ENCODE data around the gene CYFIP1.
"Not testable (repeated sequence)": the region's sequence is repeated elsewhere in the genome, so short reads cannot be mapped to it uniquely, and the experiment has no call there.

Gene CYFIP1

DNA sequence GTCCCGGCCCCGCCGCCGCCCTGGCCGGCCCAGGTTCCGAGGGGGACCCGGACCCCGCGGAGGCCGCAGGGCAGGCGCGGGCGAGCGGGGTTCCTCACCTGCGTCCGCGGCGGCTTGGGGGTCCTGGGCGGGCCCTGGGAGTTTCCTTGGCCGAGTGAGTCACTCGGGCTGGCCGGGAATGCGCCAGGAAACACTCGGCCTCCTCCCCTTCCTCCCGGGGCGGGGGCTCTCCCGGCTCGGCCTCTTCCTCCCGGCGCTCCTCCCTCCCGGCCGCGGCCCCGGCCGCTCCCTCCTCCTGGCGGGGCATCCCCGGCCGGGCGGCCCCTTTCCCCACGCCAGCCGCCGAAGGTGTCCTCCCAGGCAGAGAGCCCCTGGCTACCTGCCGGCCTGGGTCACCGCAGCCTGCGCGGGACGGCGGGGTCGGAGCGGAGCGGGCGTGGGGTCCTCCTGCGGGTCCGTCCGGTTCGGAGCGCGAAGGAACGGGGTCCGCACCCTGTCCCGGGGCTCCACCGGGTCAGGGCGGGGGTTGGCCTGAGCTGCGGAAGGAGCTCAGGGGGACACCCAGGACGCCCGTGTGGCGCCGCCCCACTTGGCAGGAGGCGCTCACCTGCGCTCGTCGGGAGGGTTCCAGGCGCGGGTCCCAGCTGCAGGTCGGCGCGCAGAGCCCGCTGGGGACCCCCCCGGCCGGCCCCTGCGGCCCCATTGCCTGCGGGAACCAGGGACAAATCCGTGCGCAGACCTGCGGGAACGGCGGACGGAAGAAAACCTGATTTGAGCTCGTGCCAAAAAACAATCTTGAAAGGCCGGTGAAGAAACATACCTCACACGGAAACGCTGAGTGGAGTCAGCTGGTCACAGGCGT is at the start of gene CYFIP1:
Gene CYFIP1 (minus strand): TSS at position 180 of the 862 bp plus-strand sequence. CDS start 33,083 bp downstream, outside the sequence.
- peak in 1 of 2 donors; percentile 17 for DNase-seq (ENCODE audit: low read depth in 2 of 2)

DNA sequence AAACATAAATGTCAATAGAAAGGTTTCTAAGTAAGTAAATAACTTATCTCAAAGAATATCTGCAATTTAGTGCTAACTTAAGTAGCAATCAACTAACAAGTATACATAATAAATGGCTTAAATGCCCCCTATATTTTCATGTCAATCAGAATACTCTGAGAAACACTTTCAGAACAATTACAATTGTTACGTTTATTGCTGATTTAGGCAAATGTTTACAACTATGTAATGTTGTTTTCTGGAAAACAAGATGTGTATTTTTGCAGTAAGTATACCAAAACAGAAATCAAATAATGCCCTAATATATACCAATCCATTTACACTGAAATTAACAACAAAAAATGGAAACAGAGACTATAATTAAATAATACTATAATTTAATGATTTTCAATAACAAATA is 46.0 kb upstream of the CYFIP1 start:
- DNase-seq (ENCODE audit: low read depth in 2 of 2) = no peak

DNA sequence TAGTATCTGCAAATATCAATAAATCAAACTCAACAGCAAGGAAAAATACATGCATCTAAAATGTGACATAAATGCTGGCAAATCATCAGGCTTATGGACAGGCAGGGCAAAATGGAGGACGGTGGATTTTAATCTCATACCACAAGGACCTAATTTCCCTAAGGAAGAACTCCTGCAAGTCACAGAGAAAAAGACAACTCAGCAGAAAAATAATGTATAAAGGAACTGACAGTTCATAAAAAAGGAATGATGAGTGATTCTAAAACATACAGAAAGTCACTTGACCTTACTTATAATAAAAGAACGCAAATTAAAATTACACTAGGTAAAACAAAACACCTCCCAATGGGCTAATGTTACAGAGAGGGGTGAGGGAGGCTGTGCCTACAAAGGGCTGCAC is 42.0 kb upstream of the CYFIP1 start:
- DNase-seq (ENCODE audit: low read depth in 2 of 2) = no peak

DNA sequence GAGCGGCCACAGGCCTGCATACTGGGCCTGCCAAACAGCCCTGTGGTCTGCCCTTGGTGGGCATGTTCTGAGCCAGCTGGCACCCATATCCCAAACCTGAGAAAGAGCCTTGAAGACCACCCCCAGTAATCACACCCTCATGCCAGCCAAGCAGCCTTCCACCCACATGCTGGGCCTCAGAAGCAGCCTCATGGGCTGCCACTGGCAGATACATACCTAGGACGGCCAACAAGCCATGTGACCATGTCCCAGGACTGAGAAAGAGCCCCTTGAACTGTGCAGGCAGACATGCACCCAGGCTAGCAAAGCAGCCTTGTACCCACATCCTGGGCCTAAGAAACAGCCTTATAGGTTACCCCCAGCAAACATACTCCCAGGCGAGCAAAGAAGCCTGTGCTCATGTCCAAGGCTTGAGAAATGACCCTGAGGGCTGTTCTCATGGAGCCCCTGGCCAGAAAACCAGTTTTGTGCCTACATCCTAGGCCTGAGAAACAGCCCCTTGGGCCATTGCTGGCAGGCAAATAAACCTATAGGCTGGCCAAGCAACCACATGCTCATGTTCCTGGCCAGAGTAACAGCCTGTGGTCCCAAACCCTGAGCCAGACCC is 34.3 kb upstream of the CYFIP1 start:
- DNase-seq (ENCODE audit: low read depth in 2 of 2) = no peak

DNA sequence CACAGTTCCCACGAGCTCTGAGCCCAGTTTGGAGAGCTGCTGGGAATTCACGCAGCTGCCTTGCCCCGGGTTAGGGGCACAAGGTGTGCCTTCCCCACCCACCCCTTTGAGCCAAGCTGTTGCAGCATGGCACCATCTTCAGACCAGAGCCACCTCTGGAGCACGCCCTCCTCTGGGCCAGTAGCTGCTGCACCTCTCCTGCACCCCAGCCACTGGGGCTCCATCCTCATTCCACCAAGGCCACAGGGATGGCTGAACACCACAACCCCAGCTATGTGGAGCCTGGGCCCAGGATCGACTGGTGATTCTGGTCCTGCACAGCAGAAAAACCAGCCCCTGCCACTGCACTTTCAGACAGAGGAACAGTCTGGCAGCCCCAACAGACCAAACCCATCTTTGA is 33.5 kb upstream of the CYFIP1 start:
- no peak for DNase-seq (ENCODE audit: low read depth in 2 of 2)

DNA sequence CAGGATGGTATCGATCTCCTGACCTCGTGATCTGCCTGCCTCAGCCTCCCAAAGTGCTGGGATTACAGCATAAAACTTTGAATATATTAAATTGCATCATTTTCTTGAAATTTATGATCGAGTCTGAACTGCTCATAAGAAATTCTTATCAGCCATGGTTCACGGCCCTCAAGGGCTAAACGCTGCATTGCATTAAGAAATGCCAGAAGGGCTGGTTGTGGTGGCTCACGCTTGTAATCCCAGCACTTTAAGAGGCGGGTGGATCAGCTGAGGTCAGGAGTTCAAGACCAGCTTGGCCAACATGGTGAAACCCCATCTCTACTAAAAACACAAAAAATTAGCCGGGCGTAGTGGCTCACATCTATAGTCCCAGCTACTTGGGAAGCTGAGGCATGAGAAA is 32.4 kb upstream of the CYFIP1 start:
- not testable (repeated sequence) for DNase-seq (ENCODE audit: low read depth in 2 of 2)

DNA sequence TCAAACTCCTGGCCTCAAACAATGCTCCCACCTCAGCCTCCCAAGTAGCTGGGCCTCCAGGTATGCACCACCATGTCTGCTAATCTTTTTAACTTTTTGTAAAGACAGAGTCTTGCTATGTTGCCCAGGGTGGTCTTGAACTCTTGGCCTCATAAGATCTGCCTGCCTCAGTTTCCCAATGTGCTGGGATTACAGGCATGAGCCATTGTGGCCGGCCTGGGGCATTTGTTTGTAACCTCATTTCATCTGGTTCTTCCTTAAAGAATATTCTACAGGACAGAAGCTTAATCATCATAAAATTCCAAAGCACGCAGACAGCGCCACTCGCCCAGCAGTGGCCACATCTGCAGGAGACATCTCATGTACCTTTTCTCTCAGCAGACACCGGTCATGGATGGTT is 23.6 kb upstream of the CYFIP1 start:
- no peak for DNase-seq (ENCODE audit: low read depth in 2 of 2)

DNA sequence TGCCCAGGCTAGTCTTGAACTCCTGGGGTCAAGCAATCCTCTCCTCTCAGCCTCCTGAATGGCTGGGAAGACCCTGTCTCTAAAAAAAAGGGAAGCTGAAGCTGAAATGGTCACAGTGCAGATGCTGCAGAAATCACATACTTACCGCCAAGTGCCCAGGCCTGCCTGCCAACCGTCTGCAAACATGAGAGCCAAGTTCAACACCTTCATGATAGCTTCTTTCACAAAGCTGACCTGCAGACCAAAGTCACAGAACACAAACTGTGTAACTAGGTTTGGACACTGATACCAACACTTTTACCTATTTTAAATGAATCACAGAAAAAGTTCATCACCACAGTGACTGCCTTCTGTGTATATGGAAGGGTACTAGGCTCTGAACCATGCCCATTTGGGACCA is 22.8 kb upstream of the CYFIP1 start:
- no peak for DNase-seq (ENCODE audit: low read depth in 2 of 2)

DNA sequence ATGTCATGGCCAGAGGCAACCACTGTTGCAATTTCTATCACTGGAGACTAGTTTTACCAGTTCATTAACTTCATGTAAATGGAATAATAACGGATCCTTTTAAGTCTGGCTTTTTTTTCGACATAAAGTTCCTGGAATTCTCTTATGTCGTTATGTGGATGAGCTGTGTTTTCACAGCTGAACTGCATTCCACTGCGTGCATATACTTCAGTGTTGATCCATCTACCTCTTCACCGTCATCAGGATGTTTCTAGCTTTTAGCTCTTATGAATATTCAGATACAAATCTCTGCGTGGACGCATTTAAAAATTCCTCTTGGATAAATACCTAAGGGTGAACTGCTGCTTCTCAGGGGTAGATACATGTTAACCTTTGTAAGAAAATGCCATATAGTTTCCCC is 15.6 kb upstream of the CYFIP1 start:
- DNase-seq (ENCODE audit: low read depth in 2 of 2) = no peak

GRCh38 chr15:22992024-22992326 is 11.8 kb upstream of the CYFIP1 start:
- DNase-seq (ENCODE audit: low read depth in 2 of 2) = no peak

DNA sequence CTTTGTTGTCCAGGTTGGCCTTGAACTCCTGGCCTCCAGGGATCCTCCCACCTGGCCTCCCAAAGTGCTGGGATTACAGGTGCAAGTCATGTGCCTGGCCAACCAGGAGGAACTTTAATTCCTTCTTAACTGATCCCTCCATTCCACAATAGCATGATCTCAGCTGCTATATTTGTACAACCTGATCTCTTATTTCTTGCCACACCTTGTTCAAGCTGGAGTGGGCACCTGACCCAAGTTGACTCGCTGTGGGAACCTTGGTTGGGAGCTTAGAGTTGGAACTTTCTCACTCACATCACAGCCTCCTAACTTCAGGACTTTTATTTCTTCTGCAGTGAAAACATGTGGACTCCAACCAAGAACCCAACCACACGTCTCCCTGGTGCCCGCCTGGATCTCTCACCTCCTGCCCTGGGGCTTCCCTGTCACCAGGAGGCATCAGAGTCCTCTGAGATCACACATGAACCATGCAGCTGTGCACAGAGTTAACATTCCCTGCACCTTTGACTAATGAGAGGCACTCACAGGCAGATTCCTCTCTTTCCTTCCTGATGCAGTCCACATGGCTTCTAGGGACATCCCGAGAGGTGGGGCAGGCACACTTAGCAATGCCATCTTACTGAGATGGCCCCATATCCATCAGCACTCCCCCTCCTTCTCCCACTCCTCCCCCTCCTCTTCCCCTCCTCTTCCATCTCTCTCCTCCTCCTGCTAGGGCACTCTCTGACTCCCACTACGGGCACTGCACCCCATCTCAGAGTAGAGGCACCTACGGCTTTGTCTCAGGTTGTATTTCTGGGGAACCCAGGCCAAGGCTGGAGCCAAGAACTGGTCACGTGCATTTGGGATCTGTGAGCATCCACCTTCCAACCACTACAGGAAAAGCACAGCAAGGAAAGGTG is 9.7 kb upstream of the CYFIP1 start:
- DNase-seq (ENCODE audit: low read depth in 2 of 2) = no peak

DNA sequence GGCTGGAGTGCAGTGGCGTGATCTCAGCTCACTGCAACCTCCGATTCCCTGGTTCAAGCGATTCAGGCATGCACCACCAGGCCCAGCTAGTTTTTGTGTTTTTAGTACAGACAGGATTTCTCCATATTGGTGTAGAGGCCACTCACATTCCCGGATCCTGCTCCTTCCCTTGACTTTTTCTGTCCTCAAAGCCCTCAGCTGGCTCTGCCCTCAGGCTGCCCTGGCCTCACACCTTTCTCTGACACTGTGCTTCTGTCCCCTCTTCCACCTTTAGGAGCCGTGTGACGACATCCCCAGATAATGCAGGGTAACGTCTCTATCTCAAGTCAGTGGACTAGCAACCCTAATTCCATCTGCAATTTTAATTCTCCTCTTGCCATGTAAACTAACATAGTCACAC is 8.6 kb upstream of the CYFIP1 start:
- no peak for DNase-seq (ENCODE audit: low read depth in 2 of 2)

GRCh38 chr15:22981931-22982330 is 1.8 kb upstream of the CYFIP1 start:
- DNase-seq (ENCODE audit: low read depth in 2 of 2) = not testable (repeated sequence)

DNA sequence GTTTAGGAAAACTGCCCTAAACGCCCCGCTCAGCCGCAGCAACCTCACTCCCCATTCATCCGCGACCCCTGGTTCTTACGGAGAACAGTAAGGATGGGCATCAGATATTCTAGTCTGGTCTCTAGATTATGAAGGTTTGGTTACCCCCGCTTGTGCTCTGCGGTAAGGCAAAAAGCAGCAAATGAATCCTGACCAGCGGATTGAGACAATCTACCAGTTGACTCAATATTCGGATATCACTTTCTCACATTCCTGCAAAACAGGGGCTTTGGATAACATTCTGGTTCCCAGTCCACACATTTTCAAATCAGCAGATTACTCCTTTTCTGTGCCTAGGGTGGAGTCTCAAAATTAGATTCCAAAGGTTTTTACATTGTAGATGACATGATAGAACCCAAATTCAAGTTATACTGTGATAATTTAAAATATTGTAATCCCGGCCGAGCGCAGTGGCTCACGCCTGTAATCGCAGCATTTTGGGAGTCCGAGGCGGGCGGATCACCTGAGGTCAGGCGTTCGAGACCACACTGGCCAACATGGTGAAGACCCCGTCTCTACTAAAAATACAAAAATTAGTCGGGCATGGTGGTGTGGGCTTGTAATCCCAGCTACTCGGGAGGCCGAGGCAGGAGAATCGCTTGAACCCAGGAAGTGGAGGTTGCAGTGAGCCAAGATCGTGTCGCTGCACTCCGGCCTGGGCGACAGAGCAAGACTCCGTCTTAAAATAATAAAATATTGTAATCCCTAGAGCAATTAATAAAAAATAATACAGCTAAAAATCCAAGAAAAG is 1.1 kb upstream of the CYFIP1 start:
- no peak for DNase-seq (ENCODE audit: low read depth in 2 of 2)

- peak in 1 of 2 donors; percentile 34 for DNase-seq (ENCODE audit: low read depth in 2 of 2)
These were observed 655 bp downstream of the CYFIP1 start for GRCh38 chr15:22979238-22980188.

GRCh38 chr15:22978691-22979237 is 1.4 kb downstream of the CYFIP1 start:
- no peak for DNase-seq (ENCODE audit: low read depth in 2 of 2)

GRCh38 chr15:22974745-22975144 is 5.4 kb downstream of the CYFIP1 start:
- no peak for DNase-seq (ENCODE audit: low read depth in 2 of 2)

DNA sequence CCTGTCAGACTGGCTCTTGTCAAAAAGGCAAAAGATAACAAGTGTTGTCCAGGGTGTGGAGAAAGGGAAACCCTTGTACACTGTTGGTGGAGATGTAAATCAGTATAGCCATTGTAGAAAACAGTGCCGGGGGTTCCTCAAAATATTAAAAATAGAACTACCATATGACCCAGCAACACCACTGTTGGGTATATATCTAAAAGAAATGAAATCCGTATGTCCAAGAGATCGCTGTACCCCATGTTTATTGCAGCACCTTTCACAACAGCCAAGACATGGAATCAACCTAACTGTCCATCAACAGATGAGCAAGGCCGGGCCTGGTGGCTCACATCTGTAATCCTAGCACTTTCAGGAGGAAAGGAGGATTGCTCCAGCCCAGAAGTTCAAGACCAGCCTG is 6.2 kb downstream of the CYFIP1 start:
- no peak for DNase-seq (ENCODE audit: low read depth in 2 of 2)

GRCh38 chr15:22973286-22973685 is 6.9 kb downstream of the CYFIP1 start:
- no peak for DNase-seq (ENCODE audit: low read depth in 2 of 2)

GRCh38 chr15:22969489-22969888 is 10.7 kb downstream of the CYFIP1 start:
- no peak for DNase-seq (ENCODE audit: low read depth in 2 of 2)
